Activated CD4-positive, alpha-beta memory T cell treated with anti-CD3 and anti-CD28 coated beads for 36 hours (primary cell): ENCODE measurements around the gene TBRG4. TPM values are rescaled to one million over a fixed set of nuclear protein-coding genes. Genes with fewer than 3 reads are reported as not detected.
"Not testable (repeated sequence)": the region's sequence is repeated elsewhere in the genome, so short reads cannot be mapped to it uniquely, and the experiment has no call there.

Experiments
- CTCF ChIA-PET: fragments of 350-600 bp; sonication (Branson Sonifier 250); formaldehyde crosslinking; loops from one replicate; lab custom pipeline; 2021; ENCODE audit warnings: antibody characterized with exemption, inconsistent platforms; lab: Charles Lee
- POLR2A ChIA-PET: fragments of 350-600 bp; sonication (Branson Sonifier 250); formaldehyde crosslinking; loops from one replicate; lab custom pipeline; 2021; ENCODE audit warnings: antibody characterized with exemption; lab: Charles Lee
- DNase-seq: peaks from one replicate; pipeline ENCODE4 v3.0.0-alpha.2; 2020
- H3K27ac Mint-ChIP-seq: one replicate; pipeline ENCODE4 v1.8.0; 2021; ENCODE audit warnings: mixed read lengths
- H3K27me3 Mint-ChIP-seq: one replicate; pipeline ENCODE4 v1.8.0; 2021; ENCODE audit warnings: mixed read lengths
- H3K36me3 Mint-ChIP-seq: one replicate; pipeline ENCODE4 v1.8.0; 2021; ENCODE audit warnings: mixed read lengths
- H3K4me1 Mint-ChIP-seq: one replicate; pipeline ENCODE4 v1.8.0; 2021; ENCODE audit warnings: low read depth, mixed read lengths
- H3K4me3 Mint-ChIP-seq: one replicate; pipeline ENCODE4 v1.8.0; 2021; ENCODE audit warnings: mild to moderate bottlenecking, mixed read lengths
- H3K9me3 Mint-ChIP-seq: one replicate; pipeline ENCODE4 v1.8.0; 2021; ENCODE audit warnings: mixed read lengths
- intact Hi-C: fragments of 100-400 bp; cut with micrococcal nuclease; formaldehyde crosslinking; loops from one replicate; pipeline ENCODE4 v1.15.1; 2023
- total RNA-seq, 2 experiments: library from RNA; stranded (reverse); gene quantifications; one replicate each; pipeline ENCODE4 v1.2.3, GENCODE V29; 2021

The TBRG4 gene
- total RNA-seq, 2 experiments from 2014 or later: 135 to 137 TPM

DNA sequence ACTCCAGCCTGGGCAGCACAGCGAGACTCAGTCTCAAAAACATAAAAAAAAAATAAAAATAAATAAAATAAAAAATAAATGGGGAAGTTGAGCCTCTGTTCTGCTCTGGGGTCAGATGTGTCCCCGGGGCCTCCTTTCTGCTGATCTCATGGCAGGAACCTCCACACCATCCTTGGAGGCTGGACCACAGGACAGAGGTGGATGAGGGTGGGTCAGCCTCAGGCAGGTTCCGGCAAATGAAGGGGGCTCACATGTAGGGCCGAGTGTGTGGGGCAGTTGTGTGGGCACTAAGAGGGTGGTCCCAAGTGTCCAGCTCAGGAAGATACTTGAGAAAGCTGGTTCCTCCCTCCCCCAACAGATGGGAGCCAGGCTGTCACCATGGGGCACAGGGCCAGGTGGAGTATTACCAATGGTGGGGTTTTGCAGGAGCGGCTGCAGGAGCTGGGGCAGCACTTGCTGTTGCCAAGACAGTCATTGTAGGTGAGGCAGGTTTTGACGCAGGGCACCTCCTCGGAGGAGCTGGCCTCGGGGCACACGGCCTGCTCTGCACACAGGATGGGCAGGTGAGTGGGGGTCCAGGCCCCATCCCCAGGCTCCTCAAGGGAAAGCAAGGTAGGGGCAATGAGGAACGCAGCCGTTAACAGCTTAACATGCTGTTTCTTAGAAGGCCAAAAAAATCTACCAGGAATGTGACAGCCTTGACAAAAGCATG lies 13.9 kb upstream of the TBRG4 start:
- no peaks in the 10 kb centered on the region for H3K27me3 Mint-ChIP-seq
- POLR2A ChIA-PET: interaction anchor here (0.6 to 0.7 kb wide), 2 partner anchors 124 to 754 kb away, joined by 3 read pairs; no protein-coding TSS in a partner anchor

DNA sequence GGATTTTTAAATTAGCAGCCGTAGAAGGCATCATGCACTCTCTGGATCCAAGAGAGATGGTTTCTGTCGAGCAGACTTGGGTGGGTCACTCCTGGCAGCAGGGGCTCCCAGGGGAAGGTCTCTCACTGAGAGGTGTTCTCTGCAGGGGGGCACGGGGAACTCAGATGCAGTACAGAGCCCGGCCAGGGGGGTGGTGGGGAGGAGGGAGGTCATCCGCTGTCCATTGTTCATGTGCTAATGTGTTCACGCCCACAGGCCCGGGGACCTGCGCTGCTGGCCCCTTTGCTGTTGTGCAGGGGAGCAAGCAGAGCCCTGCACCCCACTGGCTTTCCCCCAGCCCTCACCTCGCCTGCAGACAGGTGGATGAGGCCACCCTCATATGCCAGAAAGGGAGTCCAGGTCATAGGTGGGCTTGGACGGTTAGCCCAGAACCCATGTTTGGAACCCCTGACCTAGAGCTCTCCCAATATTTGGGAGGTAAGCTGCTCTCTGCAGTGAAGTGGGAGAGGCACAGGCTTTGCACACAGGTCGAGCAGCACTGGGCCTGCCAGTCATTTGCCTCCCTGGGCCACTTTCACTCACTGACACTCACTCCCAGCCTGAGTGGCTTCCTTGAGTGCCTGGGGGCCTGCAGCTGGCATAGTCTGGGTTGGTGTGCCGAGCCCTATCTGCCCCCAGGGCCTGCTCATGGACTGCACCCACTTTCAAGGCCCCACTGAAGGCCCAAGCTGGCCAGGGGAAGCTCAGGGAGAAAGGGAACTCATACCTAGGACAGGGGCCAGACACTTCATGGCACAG lies 12.6 kb upstream of the TBRG4 start:
- H3K36me3 Mint-ChIP-seq: no peaks in the 10 kb centered on the region
- intact Hi-C loops: no loop called here
- CTCF ChIA-PET: interaction anchor here (0.9 to 3.0 kb wide), 3 partner anchors 12 to 267 kb away, joined by 3 to 15 read pairs (median 4); no protein-coding TSS in a partner anchor
- POLR2A ChIA-PET: interaction anchor here (1.1 kb wide), 1 partner anchor 9 kb away, joined by 3 read pairs; no protein-coding TSS in a partner anchor
- DNase-seq: no peak
- H3K27ac Mint-ChIP-seq: no peak overlapping the region
- H3K4me1 Mint-ChIP-seq: peaks cover 16% of the 10 kb centered on the region
- H3K27me3 Mint-ChIP-seq: no peaks in the 10 kb centered on the region
- H3K9me3 Mint-ChIP-seq: no peaks in the 10 kb centered on the region
- H3K4me3 Mint-ChIP-seq: no peak overlapping the region

More for the DNA sequence above, 13.9 kb upstream of the TBRG4 start:
- H3K27ac Mint-ChIP-seq: no peak overlapping the region
- no peak overlapping the region for H3K4me3 Mint-ChIP-seq
- DNase-seq: no peak
- H3K4me1 Mint-ChIP-seq: peaks cover 16% of the 10 kb centered on the region
- CTCF ChIA-PET: interaction anchor here (0.6 to 2.0 kb wide), 3 partner anchors 10 to 269 kb away, joined by 3 to 7 read pairs (median 4); no protein-coding TSS in a partner anchor
- intact Hi-C loops: no loop called here
- no peaks in the 10 kb centered on the region for H3K36me3 Mint-ChIP-seq
- H3K9me3 Mint-ChIP-seq: no peaks in the 10 kb centered on the region

DNA sequence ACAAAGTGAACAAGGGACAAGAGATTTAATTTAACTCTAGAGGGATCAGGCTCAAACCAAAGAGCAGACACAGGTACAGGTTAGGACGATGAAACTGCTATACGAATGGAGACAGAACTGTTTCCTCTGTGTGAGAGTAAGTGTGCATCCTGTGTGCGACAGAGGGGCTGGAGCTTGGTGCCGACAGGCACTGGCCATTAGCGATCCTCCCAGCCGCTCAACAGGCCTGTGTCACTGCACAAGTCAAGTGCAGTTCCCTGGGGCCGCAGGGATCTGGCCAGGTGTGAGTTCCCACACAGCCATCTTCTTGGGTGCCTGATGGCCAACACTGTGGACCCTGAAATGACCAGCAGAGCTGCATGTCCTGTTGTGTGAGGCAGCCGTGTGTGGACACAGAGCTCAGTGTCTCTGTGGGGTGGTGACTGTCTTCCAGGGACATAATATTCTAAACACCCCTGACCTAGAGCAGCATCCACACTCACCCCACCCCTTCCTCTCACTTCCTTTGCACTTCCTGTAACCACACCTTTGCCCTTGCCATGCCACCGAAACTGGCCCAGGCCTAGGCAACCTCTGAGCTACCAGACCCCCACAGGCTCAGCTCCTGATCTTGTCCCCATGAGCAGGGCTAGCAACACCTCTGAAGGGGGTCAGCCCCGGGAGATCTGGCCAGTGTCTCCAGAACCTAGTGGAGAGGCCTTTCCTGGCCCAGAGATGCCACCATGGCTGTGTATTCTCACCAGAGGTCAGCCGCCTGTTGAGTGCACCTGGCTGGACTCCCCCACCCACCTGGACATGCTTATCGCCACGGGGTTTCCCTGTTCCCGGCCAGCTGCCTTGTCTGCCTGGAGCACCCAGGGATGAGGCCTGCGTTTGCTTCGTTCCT lies 11.7 kb upstream of the TBRG4 start:
- no peak for DNase-seq
- ChIA-PET POLR2A (interaction anchor here (0.8 to 1.1 kb wide), 2 partner anchors 9 to 11 kb away, joined by 3 to 4 read pairs; partner anchors contain the start of gene TBRG4), CTCF (interaction anchor here (1.9 to 3.0 kb wide), 2 partner anchors 13 to 149 kb away, joined by 4 to 15 read pairs; no protein-coding TSS in a partner anchor)
- Mint-ChIP-seq H3K36me3 (no peaks in the 10 kb centered on the region), H3K27ac (peak overlapping the region; percentile 60), H3K4me3 (no peak overlapping the region), H3K4me1 (peaks cover 16% of the 10 kb centered on the region), H3K27me3 (no peaks in the 10 kb centered on the region), H3K9me3 (no peaks in the 10 kb centered on the region)
- intact Hi-C loops: no loop called here

DNA sequence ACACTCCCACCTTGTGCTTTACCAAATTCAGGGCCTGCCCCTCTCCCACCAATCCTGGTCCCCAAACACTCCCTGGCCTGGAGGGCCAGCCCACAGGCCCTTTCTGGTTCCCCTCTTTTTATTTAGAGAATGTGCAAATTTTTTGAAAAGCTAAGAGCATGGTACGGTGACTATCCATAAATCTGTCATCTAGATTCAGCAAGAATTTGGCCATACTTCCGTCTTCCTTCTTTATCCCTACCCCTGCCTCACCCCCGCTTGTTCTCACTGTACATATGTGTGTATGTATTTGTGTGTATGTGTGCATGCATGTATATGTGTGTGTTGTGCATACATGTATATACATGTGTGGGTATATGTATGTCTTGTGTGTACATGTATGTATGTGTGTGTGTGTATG lies 8.1 kb upstream of the TBRG4 start:
- peaks cover 16% of the 10 kb centered on the region for H3K4me1 Mint-ChIP-seq
- CTCF ChIA-PET: interaction anchor here (1.4 to 1.8 kb wide), 2 partner anchors 17 to 146 kb away, joined by 3 to 6 read pairs; no protein-coding TSS in a partner anchor
- no peaks in the 10 kb centered on the region for H3K27me3 Mint-ChIP-seq
- intact Hi-C loops: no loop called here
- no peaks in the 10 kb centered on the region for H3K36me3 Mint-ChIP-seq
- no peak for DNase-seq
- POLR2A ChIA-PET: no interaction called here
- H3K27ac Mint-ChIP-seq: no peak overlapping the region
- H3K4me3 Mint-ChIP-seq: no peak overlapping the region
- H3K9me3 Mint-ChIP-seq: no peaks in the 10 kb centered on the region

DNA sequence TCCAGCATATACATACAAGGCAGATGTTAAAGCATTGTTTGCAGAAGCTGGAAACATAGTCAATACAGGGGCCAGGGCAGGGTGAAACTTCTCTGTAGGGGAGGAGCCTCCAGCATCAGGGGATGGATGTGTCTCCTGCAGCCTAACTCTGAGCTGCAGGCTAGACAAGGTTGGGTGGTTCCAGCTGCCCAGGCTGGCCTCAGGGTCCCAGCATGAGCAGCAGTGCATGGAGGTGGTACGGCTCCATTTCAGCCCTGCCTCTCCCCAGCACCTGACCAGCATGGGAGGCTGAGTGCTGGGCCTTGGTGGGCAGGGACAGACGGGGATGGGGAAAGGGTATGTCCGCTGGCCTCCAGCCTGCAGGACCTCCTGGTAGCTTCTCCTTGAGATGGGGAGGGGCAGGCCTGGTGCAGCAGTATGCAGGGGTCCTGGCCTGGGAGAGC lies 7.4 kb upstream of the TBRG4 start:
- H3K27me3 Mint-ChIP-seq: no peaks in the 10 kb centered on the region
- H3K9me3 Mint-ChIP-seq: no peaks in the 10 kb centered on the region
- H3K4me1 Mint-ChIP-seq: peaks cover 14% of the 10 kb centered on the region
- no peak overlapping the region for H3K4me3 Mint-ChIP-seq
- intact Hi-C loops: no loop called here
- DNase-seq: no peak
- H3K27ac Mint-ChIP-seq: no peak overlapping the region
- CTCF ChIA-PET: interaction anchor here (1.4 kb wide), 1 partner anchor 146 kb away, joined by 3 read pairs; no protein-coding TSS in a partner anchor
- POLR2A ChIA-PET: no interaction called here
- no peaks in the 10 kb centered on the region for H3K36me3 Mint-ChIP-seq

DNA sequence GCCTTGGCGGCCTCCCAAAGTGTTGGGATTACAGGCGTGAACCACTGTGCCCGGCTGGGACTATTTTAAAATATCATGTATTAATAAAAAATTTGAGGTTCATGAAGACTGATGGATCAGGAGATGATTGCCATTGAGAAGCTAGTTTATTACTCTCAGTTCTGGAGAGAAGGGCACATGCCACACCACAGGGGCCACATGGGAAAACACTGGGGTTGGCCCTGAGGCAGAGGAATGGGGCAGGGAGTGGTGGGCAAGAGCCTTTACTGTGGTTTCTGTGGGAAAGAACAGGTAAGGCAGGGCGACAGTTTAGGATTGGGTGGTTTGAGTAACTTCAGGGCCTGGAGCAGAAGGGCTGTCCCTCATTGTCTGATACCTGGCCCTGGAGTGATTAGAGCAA lies 6.8 kb upstream of the TBRG4 start:
- H3K36me3 Mint-ChIP-seq: no peaks in the 10 kb centered on the region
- ChIA-PET POLR2A (no interaction called here), CTCF (interaction anchor here (1.4 kb wide), 1 partner anchor 145 kb away, joined by 3 read pairs; no protein-coding TSS in a partner anchor)
- H3K4me3 Mint-ChIP-seq: no peak overlapping the region
- intact Hi-C loops: no loop called here
- no peak overlapping the region for H3K27ac Mint-ChIP-seq
- peaks cover 9% of the 10 kb centered on the region for H3K4me1 Mint-ChIP-seq
- no peaks in the 10 kb centered on the region for H3K9me3 Mint-ChIP-seq
- no peak for DNase-seq
- H3K27me3 Mint-ChIP-seq: no peaks in the 10 kb centered on the region

DNA sequence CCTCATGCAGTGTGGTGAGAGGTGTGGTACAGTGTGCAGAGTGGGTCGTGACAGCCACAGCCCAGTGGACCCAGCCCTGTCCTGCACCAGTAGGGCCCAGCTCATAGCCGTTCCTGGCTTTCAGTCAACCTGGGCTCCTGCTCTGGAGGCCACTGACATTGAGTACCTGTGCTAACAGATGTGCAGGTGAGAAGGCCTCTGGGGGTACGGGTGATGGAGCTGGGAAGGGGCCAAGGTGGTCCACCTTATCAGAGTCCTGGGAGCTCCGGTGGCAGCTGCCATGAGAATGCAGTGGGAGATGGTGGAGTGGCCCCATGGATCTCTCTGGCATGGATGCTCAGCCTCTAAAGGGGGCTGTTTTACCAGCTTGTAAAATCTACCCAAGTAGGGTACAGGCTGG lies 6.1 kb upstream of the TBRG4 start:
- Mint-ChIP-seq H3K36me3 (no peaks in the 10 kb centered on the region), H3K4me1 (peaks cover 5% of the 10 kb centered on the region), H3K9me3 (no peaks in the 10 kb centered on the region), H3K27ac (no peak overlapping the region), H3K4me3 (no peak overlapping the region), H3K27me3 (no peaks in the 10 kb centered on the region)
- CTCF ChIA-PET: no interaction called here
- POLR2A ChIA-PET: no interaction called here
- intact Hi-C loops: no loop called here
- no peak for DNase-seq

DNA sequence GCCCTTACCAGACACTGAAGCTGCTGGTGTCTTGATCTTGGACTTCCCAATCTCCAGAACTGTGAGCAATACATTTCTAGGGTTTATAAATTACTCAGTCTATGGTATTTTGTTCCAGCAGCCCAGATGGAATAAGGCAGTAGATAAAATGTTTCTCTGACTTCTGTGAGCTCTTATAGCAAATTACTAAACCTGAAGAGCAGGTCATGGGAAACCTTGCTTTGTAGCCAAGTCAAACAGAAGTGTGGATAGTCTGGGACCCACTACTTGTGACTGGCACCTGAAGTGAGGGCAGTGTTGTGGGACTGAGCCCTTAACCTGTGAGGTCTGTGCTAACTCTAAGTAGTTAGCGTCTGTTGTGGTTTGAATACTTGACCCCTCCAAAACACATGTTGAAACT lies 4.6 kb upstream of the TBRG4 start:
- no peak overlapping the region for H3K27ac Mint-ChIP-seq
- no peak for DNase-seq
- H3K27me3 Mint-ChIP-seq: no peaks in the 10 kb centered on the region
- POLR2A ChIA-PET: no interaction called here
- no peak overlapping the region for H3K4me3 Mint-ChIP-seq
- H3K9me3 Mint-ChIP-seq: no peaks in the 10 kb centered on the region
- intact Hi-C loops: no loop called here
- CTCF ChIA-PET: interaction anchor here (1.1 to 3.4 kb wide), 3 partner anchors 10 to 22 kb away, joined by 3 to 17 read pairs (median 5); no protein-coding TSS in a partner anchor
- H3K36me3 Mint-ChIP-seq: peaks cover 6% of the 10 kb centered on the region
- peaks cover 12% of the 10 kb centered on the region for H3K4me1 Mint-ChIP-seq

DNA sequence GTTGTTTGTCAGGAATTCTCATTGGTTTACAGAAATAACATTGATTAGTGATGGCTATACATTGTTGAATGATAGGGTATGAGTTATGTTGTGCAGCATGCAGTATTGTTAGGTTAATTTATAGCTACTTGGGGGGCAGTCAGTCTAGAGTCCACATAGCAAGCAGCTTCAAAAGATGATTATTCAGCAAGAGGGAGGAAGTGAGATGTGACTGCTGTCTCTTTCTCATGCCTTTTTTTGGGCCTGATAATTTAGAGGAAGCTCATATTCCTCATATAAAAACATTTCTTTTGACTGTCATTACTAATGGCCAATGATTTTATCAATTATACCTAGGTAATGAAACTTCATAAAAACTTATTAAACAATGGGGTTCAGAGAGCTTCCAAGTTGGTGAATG lies 3.4 kb upstream of the TBRG4 start:
- ChIA-PET POLR2A (interaction anchor here (0.8 to 1.2 kb wide), 3 partner anchors 9 to 144 kb away, joined by 3 to 5 read pairs (median 3); no protein-coding TSS in a partner anchor), CTCF (interaction anchor here (0.7 to 3.4 kb wide), 3 partner anchors 9 to 23 kb away, joined by 3 to 17 read pairs (median 3); no protein-coding TSS in a partner anchor)
- H3K4me1 Mint-ChIP-seq: peaks cover 16% of the 10 kb centered on the region
- no peak overlapping the region for H3K27ac Mint-ChIP-seq
- H3K4me3 Mint-ChIP-seq: no peak overlapping the region
- intact Hi-C loops: no loop called here
- H3K36me3 Mint-ChIP-seq: peaks cover 12% of the 10 kb centered on the region
- DNase-seq: no peak
- H3K27me3 Mint-ChIP-seq: no peaks in the 10 kb centered on the region
- no peaks in the 10 kb centered on the region for H3K9me3 Mint-ChIP-seq

DNA sequence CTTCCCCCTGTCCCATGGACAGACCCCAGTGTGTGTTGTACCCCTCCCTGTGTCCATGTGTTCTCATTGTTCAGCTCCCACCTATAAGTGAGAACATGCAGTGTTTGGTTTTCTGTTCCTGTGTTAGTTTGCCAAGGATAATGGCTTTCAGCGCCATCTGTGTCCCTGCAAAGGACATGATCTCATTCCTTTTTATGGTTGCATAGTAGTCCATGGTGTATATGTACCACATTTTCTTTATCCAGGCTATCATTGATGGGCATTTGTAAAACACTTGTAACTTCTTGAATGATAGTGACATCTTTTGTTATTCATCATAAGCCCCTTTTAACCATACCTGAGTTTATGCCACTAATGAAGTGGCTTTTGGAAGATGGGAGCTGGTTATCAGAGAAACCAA lies 2.8 kb upstream of the TBRG4 start:
- ChIA-PET POLR2A (interaction anchor here (0.8 to 1.2 kb wide), 3 partner anchors 10 to 143 kb away, joined by 3 to 5 read pairs (median 3); no protein-coding TSS in a partner anchor), CTCF (interaction anchor here (3.4 kb wide), 1 partner anchor 21 kb away, joined by 17 read pairs; no protein-coding TSS in a partner anchor)
- H3K27ac Mint-ChIP-seq, H3K9me3 Mint-ChIP-seq, DNase-seq, H3K27me3 Mint-ChIP-seq, intact Hi-C loops, H3K4me3 Mint-ChIP-seq: not testable (repeated sequence)
- H3K4me1 Mint-ChIP-seq: peaks cover 18% of the 10 kb centered on the region
- peaks cover 13% of the 10 kb centered on the region for H3K36me3 Mint-ChIP-seq

DNA sequence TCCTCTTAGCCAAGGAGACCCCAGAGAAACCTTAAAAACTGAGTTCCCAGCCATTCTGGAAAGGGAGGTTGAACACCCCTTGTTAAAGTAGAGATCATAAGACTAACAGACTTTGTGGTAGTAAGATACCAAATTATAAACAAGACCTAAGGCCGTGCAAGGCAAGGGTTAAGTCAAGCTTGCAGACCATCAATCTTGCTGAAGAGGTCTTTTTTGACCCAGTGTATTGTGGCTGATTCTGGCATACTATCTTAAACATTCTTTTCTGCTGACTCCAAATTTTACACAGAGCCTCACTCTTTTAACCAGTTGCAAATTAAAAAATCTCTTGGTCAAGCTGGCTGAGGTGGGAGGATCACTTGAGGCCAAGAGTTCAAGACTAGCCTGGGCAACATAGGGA lies 1.2 kb upstream of the TBRG4 start:
- peaks cover 32% of the 10 kb centered on the region for H3K4me1 Mint-ChIP-seq
- peaks cover 27% of the 10 kb centered on the region for H3K36me3 Mint-ChIP-seq
- no peaks in the 10 kb centered on the region for H3K9me3 Mint-ChIP-seq
- peak overlapping the region; percentile 96 for H3K4me3 Mint-ChIP-seq
- CTCF ChIA-PET: interaction anchor here (3.1 to 4.8 kb wide), 2 partner anchors 23 to 139 kb away, joined by 20 to 21 read pairs; no protein-coding TSS in a partner anchor
- DNase-seq: no peak
- POLR2A ChIA-PET: interaction anchor here (0.9 to 3.8 kb wide), 5 partner anchors 9 to 140 kb away, joined by 3 to 34 read pairs (median 15); partner anchors contain the start of genes CCM2 and MYO1G
- intact Hi-C loops: no loop called here
- H3K27ac Mint-ChIP-seq: peak overlapping the region; percentile 70
- H3K27me3 Mint-ChIP-seq: no peaks in the 10 kb centered on the region
